Left forelimb (tissue), 1 donor: ENCODE results near the gene SFXN1.

Experiments used
- DNase-seq: peaks from one replicate; pipeline ENCODE4 v3.0.0-alpha.2; 2018; ENCODE audit warnings: low spot score

SFXN1 gene

GRCh38 chr5:175541264-175541663 is 62.9 kb downstream of the SFXN1 start:
- no peak for DNase-seq

GRCh38 chr5:175542232-175542965 is 64.0 kb downstream of the SFXN1 start:
- DNase-seq, result no peak

- DNase-seq, result no peak
Measured at GRCh38 chr5:175542966-175543235, 64.5 kb downstream of the SFXN1 start.

- no peak for DNase-seq
Measured at GRCh38 chr5:175544108-175544511, 65.8 kb downstream of the SFXN1 start.

GRCh38 chr5:175544586-175544985 is 66.2 kb downstream of the SFXN1 start:
- DNase-seq, result no peak

- DNase-seq, result no peak
Measured at GRCh38 chr5:175547842-175548241, 69.5 kb downstream of the SFXN1 start.

GRCh38 chr5:175548626-175549311 is 70.4 kb downstream of the SFXN1 start:
- DNase-seq, result no peak

- DNase-seq, result no peak
Measured at GRCh38 chr5:175550055-175550805, 71.9 kb downstream of the SFXN1 start.

GRCh38 chr5:175551266-175551665 is 72.9 kb downstream of the SFXN1 start:
- no peak for DNase-seq

- DNase-seq, result no peak
Measured at GRCh38 chr5:175554296-175554695, 75.9 kb downstream of the SFXN1 start.

- DNase-seq, result no peak
Measured at GRCh38 chr5:175555168-175555785, 76.9 kb downstream of the SFXN1 start.

- DNase-seq, result no peak
Measured at GRCh38 chr5:175556794-175557193, 78.4 kb downstream of the SFXN1 start.

GRCh38 chr5:175557778-175558177 is 79.4 kb downstream of the SFXN1 start:
- DNase-seq, result no peak

GRCh38 chr5:175558801-175559480 is 80.6 kb downstream of the SFXN1 start:
- no peak for DNase-seq

GRCh38 chr5:175560011-175560410 is 81.7 kb downstream of the SFXN1 start:
- no peak for DNase-seq

GRCh38 chr5:175561085-175561484 is 82.7 kb downstream of the SFXN1 start:
- no peak for DNase-seq

GRCh38 chr5:175564716-175565115 is 86.4 kb downstream of the SFXN1 start:
- DNase-seq, result no peak

GRCh38 chr5:175566697-175567096 is 88.3 kb downstream of the SFXN1 start:
- DNase-seq, result no peak

- DNase-seq, result no peak
Measured at GRCh38 chr5:175567954-175568353, 89.6 kb downstream of the SFXN1 start.

GRCh38 chr5:175569701-175570100 is 91.3 kb downstream of the SFXN1 start:
- DNase-seq, result no peak

GRCh38 chr5:175572886-175573285 is 94.5 kb downstream of the SFXN1 start:
- no peak for DNase-seq
